DLD1 (cell line): ENCODE measurements around the gene SLC35D2.

Experiments used
- in situ Hi-C: cut with HindIII; loops from 2 replicates; pipeline ENCODE4 v1.10.0; 2017; ENCODE audit warnings: low sequenced_read_pairs

Gene SLC35D2

DNA sequence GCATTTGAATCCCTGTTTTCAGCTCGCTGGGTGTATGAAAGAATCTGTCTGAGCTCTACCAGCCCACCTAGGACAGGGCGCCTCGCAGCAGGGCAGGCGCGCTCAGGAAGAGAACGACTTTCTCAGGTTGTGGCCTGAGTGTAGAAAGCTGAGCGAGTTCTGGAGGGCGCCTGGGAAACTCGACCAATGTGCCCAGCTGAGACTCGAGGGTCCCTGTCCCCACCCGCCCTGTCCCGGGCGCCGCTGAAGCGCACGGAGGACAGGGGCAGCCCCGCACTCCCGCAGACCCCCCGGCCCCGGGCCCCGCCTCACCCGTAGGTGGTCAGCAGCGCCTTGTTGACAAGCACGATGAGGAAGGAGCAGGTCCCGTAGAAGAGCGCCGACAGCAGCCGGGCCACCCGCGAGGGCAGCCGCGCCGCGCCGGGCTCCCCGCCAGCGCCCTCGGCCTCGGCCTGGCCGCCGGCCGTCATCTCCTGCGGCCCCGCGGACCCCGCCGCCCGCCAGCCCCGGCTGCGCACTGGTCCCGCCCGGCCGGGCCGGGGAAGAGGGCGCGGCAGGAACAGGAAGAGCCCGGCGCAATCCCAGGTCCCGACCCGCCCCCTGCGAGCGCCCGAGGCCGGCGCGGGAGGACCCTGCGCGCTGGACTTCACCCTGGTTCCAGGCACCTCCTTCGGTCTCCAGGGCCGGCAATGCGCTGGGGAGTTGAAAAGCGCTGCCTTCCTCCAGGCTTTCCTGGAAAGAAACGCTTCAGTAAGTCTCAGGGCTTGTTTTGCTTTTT is at the start of gene SLC35D2:
SLC35D2 (minus strand) TSS at position 547 of the 778 bp plus-strand sequence; CDS start at position 470, 77 bp downstream.
- in situ Hi-C loops = no loop called here

DNA sequence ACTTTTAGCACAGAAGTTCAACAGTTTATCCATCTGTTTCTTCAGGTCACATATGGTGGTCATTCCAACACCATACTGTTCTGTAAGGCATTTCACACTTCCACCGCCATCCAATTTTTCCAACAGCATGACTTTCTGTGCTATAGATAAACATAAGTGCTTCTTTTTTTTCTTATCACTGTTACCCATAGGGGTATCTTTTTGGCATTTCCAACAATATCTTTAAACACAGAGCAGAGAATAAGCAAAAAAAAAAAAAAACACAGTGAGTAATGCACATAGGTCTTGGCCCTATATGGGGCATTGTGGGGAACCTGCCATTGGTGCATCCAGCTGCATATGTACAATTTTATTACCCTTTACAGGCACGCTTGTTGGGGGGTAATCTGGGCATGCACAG is 46.9 kb upstream of the SLC35D2 start:
- in situ Hi-C loops = no loop called here

DNA sequence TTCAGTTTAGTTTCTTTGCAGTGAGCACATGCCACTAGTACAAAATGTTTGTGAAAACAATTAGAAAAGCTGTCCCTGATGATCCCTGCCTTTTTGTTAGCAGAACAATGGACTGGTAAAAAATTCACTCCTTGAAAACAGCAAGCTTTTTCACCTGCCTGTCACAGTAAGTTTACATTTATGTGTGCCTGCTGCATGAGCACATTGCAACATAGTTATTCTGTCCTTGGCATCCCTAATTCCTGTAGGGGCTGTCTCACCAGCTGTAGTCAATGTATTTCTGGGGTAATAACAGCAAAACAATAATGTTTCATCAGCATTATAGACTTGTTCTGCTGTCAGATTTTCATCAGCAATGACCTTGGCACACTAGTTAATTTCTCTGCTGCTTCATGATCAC is 46.2 kb upstream of the SLC35D2 start:
- in situ Hi-C loops = no loop called here

DNA sequence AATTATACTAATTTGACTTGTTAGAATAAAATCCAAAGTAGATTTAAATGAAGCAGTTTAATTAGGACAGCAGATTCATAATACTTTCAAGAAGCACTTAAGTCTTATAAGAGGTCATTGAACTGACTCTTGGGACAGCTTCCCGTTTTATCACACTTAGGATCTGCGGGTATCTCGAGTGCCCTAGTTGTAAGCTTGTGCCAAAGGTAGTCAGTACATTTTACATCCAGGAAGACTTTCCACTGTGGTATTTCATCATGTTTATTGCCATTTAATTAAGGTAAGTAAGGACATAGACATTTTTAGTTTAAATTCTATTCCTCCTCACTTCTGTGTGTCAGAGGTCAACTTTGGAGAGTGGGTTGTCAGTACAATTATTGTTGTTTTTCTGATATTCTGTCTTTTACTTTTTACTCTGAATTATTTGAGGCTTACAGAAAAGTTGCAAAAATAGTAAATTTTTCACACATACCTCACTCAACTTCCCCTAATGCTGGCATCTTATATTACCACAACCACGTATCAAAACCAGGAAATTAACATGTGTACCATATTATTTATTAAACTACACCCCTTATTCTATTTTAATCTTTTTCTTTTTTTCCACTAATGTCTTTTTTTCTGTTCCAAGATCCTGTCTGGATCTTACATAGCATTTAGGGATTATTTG is 42.1 kb upstream of the SLC35D2 start:
- in situ Hi-C loops = no loop called here

DNA sequence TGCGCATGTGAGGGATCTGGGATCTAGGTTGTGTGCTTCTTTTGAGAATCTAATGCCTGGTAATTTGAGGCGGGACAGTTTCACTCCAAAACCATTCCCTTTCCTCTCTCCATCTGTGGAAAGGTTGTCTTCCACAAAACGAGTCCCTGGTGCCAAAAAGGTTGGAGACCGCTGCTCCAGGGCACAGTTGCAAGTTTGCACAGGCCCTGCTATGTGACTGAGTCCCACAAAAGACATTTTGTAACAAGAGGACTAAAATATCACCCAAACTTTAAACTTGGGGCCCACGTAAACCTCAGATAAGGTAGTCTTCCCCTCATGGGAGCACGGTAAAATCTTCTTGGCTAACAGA is 40.5 kb upstream of the SLC35D2 start:
- in situ Hi-C loops = no loop called here

DNA sequence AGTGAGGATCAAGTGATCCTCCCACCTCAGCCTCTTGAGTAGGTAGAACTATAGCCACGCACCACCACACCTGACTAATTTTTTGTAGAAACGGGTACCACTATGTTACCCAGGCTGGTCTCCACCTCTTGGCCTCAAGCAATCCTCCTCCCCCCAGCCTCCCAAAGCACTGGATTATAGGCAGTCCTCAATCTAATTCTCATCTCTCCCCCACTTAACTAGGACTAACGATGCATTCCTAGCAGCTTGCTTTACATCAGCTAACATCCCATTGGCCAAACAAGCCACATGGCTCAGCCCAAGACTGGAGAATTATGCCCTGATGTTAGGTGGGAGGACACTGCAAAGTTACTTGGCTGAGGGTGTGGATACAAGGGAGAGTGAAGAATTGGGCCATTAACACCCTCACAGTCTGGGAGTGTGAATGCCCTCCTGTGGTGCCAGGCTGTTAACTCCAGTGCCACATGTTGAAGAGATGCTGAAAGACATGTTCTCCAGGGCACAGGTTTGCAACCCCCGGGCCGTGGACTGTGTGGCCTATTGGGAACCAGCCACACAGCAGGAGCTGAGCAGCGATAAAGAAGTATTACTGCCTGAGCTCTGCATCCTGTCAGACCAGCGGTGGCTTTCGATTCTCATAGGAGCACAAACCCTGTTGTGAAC is 39.9 kb upstream of the SLC35D2 start:
- in situ Hi-C loops = no loop called here

DNA sequence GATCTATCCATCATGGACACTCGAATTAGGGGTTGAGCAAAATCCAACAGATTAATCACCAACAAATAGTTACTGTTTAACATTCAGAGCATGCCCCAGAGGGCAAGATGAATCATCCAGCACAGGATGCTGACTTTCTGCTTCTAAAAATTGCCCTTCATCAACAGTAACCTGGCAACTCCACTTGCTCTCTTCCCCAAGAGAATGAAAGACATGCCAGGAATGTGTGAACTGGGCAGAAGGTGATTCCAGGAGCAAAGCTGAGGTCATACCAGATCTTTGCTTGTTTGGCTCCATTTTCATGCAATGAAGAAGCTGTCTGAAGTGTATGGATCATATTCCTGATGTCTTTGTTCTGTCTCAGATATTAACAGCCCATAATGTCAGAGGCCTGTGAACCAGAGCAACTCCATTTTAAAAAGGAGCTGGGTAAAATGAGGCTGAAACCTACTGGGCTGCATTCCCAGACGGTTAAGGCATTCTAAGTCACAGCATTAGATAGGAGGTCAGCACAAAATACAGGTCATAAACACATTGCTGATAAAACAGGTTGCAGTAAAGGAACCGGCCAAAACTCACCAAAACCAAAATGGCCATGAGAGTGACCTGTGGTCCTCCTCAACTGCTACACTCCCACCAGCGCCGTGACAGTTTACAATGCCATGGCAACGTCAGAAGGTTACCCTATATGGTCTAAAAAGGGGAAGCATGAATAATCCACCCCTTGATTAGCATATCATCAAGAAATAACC is 37.1 kb upstream of the SLC35D2 start:
- in situ Hi-C loops = no loop called here

DNA sequence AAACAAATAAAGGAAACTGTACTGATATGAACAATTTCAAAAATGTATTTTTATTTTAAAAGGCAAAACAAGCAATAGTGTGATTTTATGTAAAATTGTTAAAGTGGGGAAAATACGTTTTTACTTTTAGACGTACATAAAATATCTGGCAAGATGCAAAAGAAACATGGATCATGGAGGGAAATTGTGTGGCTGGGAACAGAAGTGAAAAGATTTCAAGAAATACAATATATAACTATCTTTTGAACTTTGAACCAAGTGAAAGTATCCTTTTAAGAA is 36.1 kb upstream of the SLC35D2 start:
- in situ Hi-C loops = no loop called here

DNA sequence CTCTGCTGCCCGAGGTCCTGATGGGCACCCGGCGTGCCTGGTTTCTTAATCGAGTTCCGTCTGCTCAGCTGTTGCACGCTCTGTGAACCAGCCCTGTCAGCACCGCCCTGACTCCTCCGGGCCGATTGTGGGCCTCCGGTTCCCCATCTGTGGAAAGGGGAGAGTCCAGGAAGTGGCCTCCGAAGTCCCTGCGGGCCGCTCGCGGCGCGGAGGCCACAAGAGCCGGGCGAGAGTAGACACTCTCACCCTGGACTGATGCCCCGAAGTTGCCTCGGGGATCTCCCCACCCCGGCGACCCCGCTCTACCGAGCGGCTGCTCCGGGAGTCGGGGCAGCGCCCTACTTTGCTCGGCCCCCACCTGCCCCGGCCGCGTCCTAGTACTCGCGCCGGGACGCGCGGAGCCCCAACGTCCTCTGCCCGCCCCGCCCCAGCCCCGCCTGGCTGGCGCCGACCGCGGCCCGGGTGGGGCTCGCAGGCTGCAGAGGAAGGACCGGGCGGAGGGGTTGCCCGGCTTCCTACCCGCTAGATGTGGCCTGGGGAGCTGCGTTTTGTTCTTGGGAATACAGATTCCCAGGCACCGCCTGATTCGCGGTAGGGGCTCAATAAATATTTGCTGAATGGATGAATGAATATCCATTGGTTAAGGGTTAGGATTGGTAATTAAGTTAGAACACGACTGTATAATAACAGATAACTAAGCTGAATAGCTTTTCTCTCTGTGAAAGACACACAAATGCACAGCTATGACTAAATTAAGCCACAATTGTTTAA is 35.6 kb upstream of the SLC35D2 start:
- in situ Hi-C loops = no loop called here

DNA sequence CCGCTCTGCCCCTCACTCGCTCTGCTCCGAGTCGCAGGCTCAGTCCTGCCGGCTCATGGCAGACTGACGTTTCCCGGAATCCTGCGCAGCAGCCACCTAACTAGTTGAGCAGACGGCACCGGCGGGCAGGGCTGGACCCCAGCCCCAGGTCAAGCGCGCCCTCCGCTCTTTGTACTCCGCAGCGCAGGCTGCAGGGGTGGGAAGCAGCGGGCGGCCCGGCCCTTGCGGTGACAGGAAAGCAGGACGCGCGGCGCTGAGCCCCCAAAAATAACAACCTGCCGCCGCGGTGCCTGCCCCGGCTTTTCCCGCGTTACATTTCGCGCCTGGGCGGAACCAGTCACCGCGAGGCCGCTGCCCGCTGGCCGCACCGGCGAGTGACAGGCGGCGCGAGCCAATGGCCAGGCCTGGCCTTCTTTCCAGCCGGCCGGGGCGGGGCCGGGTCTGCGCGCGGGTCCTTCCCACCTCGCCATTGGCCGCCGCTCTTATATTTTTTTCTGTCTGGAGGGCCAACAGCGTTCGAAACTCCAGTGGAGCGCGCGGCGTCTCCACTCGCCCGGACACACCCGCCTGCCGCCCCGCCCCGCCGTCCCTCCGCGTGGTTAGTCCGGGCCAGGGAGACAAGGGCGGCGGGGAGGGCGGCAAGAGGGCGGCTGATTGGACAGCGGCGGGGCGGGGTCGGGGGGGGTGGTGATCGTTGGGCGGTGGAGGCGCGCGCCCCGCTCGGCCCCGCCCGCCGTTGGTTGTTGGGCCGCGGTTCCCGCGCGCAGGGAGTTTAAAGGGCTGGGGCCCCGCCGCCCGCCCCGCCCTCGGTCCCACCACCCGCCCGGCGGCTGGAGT is 34.8 kb upstream of the SLC35D2 start, which contains the start of gene ZNF367:
ZNF367 (minus strand) TSS at position 288 of the 837 bp plus-strand sequence. CDS start 338 bp downstream, outside the sequence.
- in situ Hi-C loops = no loop called here

DNA sequence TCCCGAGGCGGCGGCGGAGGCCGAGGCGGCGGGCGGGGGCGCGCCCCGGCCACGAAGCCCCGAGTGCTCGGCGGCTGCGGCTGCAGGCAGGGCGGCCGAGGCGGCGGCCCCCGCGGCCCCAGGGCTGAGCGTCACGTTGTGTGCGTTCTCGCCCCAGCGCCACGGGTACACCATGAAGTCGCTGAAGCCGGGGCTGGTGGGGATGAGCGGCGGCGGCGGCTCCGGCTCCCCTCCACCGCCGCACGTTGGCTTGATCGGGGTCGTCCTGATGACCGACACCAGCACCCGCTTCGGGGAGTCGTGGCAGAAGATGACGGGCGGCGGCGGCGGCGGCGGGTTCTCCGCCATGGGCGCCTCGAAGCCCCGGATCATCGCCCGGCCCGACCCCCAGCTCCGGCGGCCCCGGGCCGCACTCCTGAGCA is 34.2 kb upstream of the SLC35D2 start:
- in situ Hi-C loops = no loop called here

DNA sequence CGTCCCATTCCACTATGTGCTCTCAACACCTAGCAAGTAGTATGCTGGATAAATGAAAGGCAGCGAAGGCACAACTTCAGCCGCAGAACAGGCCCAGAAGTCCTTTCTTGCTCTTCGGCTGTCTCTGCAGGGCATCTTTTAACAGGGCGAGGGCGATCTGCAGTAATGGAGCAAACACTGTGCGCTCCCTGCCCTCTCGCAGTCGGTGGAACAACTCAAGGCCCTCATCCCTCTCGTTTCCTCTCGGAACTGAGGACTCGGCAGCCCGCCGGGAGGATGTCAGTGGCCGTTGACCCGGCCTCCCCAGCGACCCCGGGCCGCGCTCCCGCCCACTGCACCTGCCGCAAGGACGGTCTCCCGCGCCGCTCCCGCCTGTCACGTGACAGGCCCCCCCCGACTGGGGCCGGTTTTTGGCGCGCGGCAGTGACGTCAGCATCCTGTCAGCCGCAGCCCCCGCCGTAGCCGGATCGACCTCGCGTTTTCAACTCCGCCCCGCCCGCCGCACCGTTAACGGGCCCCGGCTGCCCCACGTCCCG is 33.6 kb upstream of the SLC35D2 start:
- in situ Hi-C loops = no loop called here

DNA sequence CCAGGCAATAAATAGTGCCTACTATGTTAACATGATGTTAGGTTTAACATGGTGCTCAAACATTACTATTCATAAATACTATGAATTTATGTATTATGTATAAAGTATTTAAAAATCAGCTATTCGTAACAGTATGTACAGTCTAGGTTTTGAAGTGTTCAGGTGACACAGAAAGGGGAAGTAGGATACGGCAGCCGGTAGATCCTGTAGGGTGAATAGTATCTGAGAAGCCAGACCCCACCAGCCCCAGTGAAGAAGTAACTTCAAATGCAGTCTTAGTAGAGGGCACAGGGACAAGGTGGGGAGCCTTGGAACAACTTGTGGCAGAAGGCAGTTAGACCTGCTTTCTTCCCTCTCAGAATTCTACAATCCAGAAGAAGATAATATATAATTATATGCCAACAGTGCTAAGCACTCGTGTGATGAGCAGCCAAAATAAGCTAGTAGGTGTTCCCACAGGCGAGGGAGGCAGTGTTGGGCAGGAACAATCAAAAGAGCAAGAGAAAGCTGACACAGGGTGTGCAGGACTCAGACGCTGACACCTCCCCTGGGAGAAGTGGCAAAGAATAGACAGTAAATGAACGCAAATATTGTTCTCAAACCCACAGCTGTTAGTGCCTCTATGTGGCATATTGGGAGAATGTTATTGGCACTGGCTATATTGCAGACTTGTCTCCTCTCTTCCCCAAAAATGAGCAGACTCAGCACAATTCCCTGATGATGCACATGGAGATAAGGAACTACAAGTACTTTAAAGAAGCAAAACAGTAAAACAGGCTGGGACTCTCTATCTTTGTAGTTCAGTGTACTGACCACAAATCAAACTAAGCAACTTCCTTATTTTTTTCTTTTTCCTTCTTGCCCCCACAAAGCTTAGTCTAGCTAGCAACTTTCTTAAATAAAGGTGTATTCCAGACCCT is 30.1 kb upstream of the SLC35D2 start:
- in situ Hi-C loops = no loop called here

DNA sequence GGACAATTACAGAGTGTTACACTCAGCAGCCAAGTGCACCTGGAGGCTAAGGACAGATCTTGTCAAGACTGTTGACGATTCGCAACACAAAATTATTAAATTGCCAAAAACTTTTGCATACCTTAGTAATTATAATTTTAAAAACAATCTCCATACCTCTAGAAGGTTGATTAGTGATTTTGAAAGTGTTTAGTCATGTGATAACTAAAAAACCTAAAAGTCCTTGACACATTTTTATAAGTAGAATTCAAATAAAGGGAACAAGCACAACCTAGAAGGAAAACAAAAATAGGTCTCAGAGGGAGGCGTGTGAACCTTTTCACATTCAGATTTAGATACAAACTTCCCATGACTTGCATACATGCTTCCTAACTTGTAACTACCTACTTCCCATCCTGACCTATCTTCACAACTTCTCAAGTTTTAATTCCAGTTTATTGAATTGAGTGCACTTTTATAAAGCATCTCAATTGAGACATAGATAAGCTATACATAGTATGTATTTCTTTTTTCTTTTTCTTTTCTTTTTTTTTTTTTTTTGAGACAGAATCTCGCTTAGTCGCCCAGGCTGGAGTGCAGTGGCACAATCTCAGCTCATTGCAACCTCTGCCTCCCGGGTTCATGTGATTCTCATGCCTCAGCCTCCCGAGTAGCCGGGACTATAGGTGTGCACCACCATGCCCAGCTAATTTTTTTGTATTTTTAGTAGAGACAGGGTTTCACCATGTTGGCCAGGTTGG is 28.8 kb upstream of the SLC35D2 start:
- in situ Hi-C loops = no loop called here

DNA sequence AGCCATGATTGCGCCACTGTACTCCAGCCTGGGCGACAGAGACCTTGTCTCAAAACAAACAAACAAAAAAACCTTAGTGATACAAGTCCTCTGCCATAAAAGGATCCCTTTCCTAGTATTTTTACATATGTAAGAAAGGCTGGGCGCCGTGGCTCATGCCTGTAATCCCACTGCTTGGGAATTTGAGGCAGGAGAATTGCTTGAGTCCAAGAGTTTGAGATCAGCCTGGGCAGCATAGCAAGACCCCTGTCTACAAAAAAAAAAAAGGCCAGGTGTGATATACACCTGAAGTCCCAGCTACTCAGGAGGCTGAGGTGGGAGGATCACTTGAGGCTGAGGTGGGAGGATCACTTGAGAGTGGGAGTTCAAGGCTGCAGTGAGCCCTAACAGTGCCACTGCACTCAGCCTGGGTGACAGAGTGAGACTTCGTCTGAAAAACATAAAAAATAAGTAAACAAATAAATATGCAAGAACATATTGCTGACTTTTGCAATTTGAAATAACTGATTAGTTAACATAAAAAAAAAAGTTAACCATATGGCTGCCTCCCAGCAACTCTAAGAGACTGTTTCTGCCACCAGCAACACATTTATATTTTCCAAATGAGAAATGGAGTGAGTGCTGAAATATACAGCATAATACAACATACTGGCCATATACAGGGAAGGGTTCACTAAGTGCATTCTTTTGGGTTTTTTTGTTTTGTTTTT is 27.8 kb upstream of the SLC35D2 start:
- in situ Hi-C loops = no loop called here

DNA sequence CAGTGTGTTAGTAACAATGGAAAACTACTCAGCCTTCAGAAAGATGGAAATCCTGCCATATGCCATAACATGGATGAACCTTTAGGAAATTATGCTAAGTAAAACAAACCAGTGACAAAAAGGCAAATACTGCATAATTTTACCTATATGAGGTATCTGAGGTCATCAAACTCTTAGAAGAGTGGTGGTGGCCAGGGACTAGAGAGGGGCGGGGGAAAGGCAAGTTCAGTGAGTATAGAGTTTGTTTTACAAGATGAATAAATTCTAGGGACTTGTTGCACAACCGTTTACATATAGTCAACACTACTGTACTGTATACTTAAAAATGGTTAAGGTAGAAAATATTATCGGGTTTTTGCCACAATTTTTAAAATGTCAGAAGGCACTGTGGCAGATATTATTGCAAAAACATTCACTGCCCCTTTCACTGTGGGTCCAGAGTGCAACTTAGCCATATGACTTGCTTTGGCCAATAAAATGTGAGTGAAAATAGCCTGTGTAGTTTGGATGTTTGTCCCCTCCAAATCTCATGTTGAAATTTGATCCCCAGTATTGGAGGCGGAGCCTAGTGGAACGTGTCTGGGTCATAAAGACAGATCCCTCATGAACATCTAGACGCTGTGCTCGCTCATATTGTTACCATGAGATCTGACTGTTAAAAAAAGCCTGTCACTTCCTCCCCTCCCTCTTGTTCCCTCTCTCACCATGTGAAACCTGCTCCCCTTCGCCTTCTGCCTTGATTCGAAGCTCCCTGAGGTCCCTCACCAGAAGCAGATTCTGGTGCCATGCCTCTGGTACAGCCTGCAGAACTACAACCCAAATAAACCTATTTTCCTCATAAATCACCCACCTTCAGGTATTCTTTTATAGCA is 25.1 kb upstream of the SLC35D2 start:
- in situ Hi-C loops = no loop called here
